SU-DHL-6 (cell line): ENCODE measurements around the gene CTNNAL1.

ENCODE experiments used
- H2AFZ ChIP-seq: fragments of 200-600 bp; sonication (generic); 2 replicates; pipeline ENCODE4 v1.6.1; 2014; ENCODE audit warnings: low read depth, mild to moderate bottlenecking, moderate library complexity, mixed read lengths, antibody characterized with exemption, low read length; ENCODE audit not compliant: severe bottlenecking
- H3F3A ChIP-seq: fragments of 200-600 bp; shearing (Covaris generic); 2 replicates; pipeline ENCODE4 v1.6.0; 2016; ENCODE audit warnings: antibody characterized with exemption, mild to moderate bottlenecking; ENCODE audit not compliant: insufficient read depth
- H3K27ac ChIP-seq: fragments of 200-600 bp; sonication (generic); 2 replicates; pipeline ENCODE4 v1.5.1; 2016; ENCODE audit warnings: low read depth, mild to moderate bottlenecking, low read length, moderate library complexity, mixed read lengths
- H3K27me3 ChIP-seq: fragments of 200-600 bp; sonication (generic), shearing (Covaris generic); 2 replicates; pipeline ENCODE4 v1.6.0; 2014; ENCODE audit warnings: mild to moderate bottlenecking, low read length
- H3K36me3 ChIP-seq: fragments of 200-600 bp; sonication (generic); 2 replicates; pipeline ENCODE4 v1.6.1; 2014; ENCODE audit warnings: mild to moderate bottlenecking, low read length, mixed read lengths
- H3K4me2 ChIP-seq: fragments of 300-600, 200-600 bp; shearing (Covaris generic), sonication (generic); 2 replicates; pipeline ENCODE4 v1.6.0; 2014; ENCODE audit warnings: low read length, low read depth, mild to moderate bottlenecking; ENCODE audit not compliant: poor library complexity, severe bottlenecking
- H3K4me3 ChIP-seq: fragments of 200-600 bp; sonication (generic); 2 replicates; pipeline ENCODE4 v1.5.1; 2014; ENCODE audit warnings: antibody characterized with exemption, low read length, mild to moderate bottlenecking, mixed read lengths; ENCODE audit not compliant: insufficient read depth, poor library complexity, severe bottlenecking
- H3K79me2 ChIP-seq: fragments of 200-600 bp; sonication (generic); 2 replicates; pipeline ENCODE4 v1.6.1; 2014; ENCODE audit warnings: mild to moderate bottlenecking, low read length, moderate library complexity; ENCODE audit not compliant: insufficient read depth
- H3K9ac ChIP-seq: fragments of 200-600 bp; sonication (generic); 2 replicates; pipeline ENCODE4 v1.7.0; 2014; ENCODE audit warnings: mild to moderate bottlenecking, low read length
- H3K9me2 ChIP-seq: fragments of 200-600 bp; sonication (generic); replicated peaks from 2 replicates; pipeline ENCODE4 v1.6.1; 2014; ENCODE audit warnings: low read length; ENCODE audit not compliant: insufficient read depth
- H3K9me3 ChIP-seq: fragments of 200-600 bp; sonication (generic); 2 replicates; pipeline ENCODE4 v1.6.1; 2014; ENCODE audit warnings: low read length, mixed read lengths; ENCODE audit not compliant: insufficient read depth
- H4K20me1 ChIP-seq: fragments of 200-600 bp; sonication (generic); 2 replicates; pipeline ENCODE4 v1.6.1; 2014; ENCODE audit warnings: low read depth, mild to moderate bottlenecking, antibody characterized with exemption, low read length, moderate library complexity, mixed read lengths
- EZH2phosphoT487 ChIP-seq: fragments of 200-600 bp; sonication (generic), shearing (Covaris generic); conservative IDR thresholded peaks from 2 replicates; pipeline ENCODE4 v1.6.1; 2018; ENCODE audit warnings: mild to moderate bottlenecking, antibody characterized with exemption, low read length, moderate library complexity, mixed read lengths
- TF ChIP-seq, protein P1 (sequence below): fragments of 200-600 bp; sonication (generic); IDR thresholded peaks from one replicate; pipeline ENCODE4 v1.5.1; 2017; ENCODE audit warnings: antibody characterized with exemption, mild to moderate bottlenecking, low read length, moderate library complexity; ENCODE audit not compliant: insufficient read depth, poor library complexity, severe bottlenecking

The CTNNAL1 gene

DNA sequence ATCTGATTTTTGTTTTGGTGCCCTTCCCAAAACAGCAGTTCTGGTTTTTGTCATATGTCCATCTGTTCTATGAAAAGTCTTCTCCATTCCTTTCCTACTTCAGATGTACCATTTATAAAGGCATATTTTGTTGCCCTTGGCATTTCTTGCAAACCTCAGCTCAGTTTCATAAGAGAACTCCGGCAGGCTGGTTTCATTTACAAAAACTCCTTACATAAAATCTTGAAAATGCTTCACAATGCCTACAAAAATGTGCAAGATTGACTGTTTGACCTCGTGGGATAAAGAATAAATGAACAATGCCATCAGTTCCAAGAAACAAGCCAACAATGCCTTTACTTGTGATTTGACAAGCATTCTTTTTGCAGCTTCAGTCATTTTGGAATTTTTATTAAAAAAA lies 39.1 kb upstream of the CTNNAL1 start:
- H3K9me2 ChIP-seq: no peaks in the 10 kb centered on the region
- TF ChIP-seq, protein P1, sequence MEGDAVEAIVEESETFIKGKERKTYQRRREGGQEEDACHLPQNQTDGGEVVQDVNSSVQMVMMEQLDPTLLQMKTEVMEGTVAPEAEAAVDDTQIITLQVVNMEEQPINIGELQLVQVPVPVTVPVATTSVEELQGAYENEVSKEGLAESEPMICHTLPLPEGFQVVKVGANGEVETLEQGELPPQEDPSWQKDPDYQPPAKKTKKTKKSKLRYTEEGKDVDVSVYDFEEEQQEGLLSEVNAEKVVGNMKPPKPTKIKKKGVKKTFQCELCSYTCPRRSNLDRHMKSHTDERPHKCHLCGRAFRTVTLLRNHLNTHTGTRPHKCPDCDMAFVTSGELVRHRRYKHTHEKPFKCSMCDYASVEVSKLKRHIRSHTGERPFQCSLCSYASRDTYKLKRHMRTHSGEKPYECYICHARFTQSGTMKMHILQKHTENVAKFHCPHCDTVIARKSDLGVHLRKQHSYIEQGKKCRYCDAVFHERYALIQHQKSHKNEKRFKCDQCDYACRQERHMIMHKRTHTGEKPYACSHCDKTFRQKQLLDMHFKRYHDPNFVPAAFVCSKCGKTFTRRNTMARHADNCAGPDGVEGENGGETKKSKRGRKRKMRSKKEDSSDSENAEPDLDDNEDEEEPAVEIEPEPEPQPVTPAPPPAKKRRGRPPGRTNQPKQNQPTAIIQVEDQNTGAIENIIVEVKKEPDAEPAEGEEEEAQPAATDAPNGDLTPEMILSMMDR: no peak
- TF ChIP-seq EZH2phosphoT487: no peak
- H3K27me3 ChIP-seq: no peaks in the 10 kb centered on the region
- H3K9me3 ChIP-seq: no peaks in the 10 kb centered on the region
- no peaks in the 10 kb centered on the region for H3F3A ChIP-seq
- no peaks in the 10 kb centered on the region for H3K79me2 ChIP-seq
- no peak overlapping the region for H3K27ac ChIP-seq
- H3K36me3 ChIP-seq: peaks cover 41% of the 10 kb centered on the region
- H3K9ac ChIP-seq: no peak overlapping the region
- H2AFZ ChIP-seq: no peak overlapping the region
- H3K4me2 ChIP-seq: no peak overlapping the region
- no peaks in the 10 kb centered on the region for H4K20me1 ChIP-seq
- no peak overlapping the region for H3K4me3 ChIP-seq

DNA sequence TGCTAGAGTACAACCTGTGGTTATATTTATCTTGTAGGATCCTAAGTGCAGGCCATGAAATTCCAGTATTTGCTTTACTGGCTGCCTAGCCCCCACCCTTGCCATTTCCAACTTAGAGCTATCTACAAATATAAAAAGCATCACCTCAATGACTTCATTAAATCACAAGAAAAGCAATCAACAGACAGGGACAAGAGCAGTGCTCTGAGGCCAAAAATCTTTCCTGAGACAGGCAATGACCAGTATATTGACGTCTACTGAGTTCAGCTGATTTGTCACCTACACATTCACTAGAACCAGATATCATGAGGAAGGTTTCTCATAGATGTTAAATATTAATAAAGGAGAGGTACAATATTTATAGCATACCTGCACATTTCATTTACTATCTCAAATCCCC lies 38.4 kb upstream of the CTNNAL1 start:
- no peak overlapping the region for H3K9ac ChIP-seq
- H3K4me3 ChIP-seq: no peak overlapping the region
- H2AFZ ChIP-seq: no peak overlapping the region
- no peak overlapping the region for H3K27ac ChIP-seq
- peaks cover 47% of the 10 kb centered on the region for H3K36me3 ChIP-seq
- H3K79me2 ChIP-seq: 0 out of 2 replicates have a peak, but pooled peaks cover 2% of the 10 kb centered on the region
- H3K9me3 ChIP-seq: no peaks in the 10 kb centered on the region
- no peaks in the 10 kb centered on the region for H3K9me2 ChIP-seq
- H3K27me3 ChIP-seq: no peaks in the 10 kb centered on the region
- no peaks in the 10 kb centered on the region for H3F3A ChIP-seq
- H4K20me1 ChIP-seq: no peaks in the 10 kb centered on the region
- no peak overlapping the region for H3K4me2 ChIP-seq
- TF ChIP-seq, protein P1: no peak
- TF ChIP-seq EZH2phosphoT487: no peak

GRCh38 chr9:109050444-109050843 lies 37.1 kb upstream of the CTNNAL1 start:
- H3K27me3 ChIP-seq: no peaks in the 10 kb centered on the region
- no peaks in the 10 kb centered on the region for H3K9me3 ChIP-seq
- H3K4me3 ChIP-seq: no peak overlapping the region
- no peaks in the 10 kb centered on the region for H3K9me2 ChIP-seq
- TF ChIP-seq, protein P1: no peak
- no peak for TF ChIP-seq EZH2phosphoT487
- H4K20me1 ChIP-seq: no peaks in the 10 kb centered on the region
- peaks cover 53% of the 10 kb centered on the region for H3K36me3 ChIP-seq
- no peaks in the 10 kb centered on the region for H3F3A ChIP-seq
- no peak overlapping the region for H3K9ac ChIP-seq
- H3K27ac ChIP-seq: no peak overlapping the region
- no peak overlapping the region for H2AFZ ChIP-seq
- 0 out of 2 replicates have a peak, but pooled peaks cover 3% of the 10 kb centered on the region for H3K79me2 ChIP-seq
- H3K4me2 ChIP-seq: no peak overlapping the region
